Measurements from ENCODE around the gene CASP7.

DNA sequence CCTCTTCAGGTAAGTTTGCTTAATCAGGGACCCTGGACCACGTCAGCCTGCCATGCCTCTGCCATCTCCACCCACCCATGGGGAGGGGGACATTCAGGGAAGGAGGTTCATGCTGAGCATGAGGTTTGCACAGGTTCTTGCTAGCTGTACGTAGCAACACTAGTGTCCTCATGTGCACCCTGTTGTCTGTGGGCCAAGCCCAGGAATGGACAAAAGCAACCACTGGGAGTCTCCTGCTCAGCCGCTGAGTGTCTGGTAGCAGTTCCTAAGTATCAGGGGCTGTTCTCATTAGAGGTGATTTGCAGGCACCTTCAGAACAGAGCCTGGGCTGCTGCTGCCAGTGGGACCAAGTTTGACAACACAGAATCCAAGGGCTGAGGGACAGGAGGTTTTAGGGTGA is 17.9 kb downstream of the CASP7 start:
- TF ChIP-seq, protein P1, sequence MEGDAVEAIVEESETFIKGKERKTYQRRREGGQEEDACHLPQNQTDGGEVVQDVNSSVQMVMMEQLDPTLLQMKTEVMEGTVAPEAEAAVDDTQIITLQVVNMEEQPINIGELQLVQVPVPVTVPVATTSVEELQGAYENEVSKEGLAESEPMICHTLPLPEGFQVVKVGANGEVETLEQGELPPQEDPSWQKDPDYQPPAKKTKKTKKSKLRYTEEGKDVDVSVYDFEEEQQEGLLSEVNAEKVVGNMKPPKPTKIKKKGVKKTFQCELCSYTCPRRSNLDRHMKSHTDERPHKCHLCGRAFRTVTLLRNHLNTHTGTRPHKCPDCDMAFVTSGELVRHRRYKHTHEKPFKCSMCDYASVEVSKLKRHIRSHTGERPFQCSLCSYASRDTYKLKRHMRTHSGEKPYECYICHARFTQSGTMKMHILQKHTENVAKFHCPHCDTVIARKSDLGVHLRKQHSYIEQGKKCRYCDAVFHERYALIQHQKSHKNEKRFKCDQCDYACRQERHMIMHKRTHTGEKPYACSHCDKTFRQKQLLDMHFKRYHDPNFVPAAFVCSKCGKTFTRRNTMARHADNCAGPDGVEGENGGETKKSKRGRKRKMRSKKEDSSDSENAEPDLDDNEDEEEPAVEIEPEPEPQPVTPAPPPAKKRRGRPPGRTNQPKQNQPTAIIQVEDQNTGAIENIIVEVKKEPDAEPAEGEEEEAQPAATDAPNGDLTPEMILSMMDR (IDR thresholded peaks at IDR 0.05) = no peak
- TF ChIP-seq POLR2A (IDR thresholded peaks at IDR 0.05) = no peak
